ENCODE results near the gene MTHFD2L. TPM values are rescaled to one million over a fixed set of nuclear protein-coding genes. Genes with fewer than 3 reads are reported as not detected.

Gene MTHFD2L
- total RNA-seq, 1 experiment from 2014 or later, result 8.4 TPM

DNA sequence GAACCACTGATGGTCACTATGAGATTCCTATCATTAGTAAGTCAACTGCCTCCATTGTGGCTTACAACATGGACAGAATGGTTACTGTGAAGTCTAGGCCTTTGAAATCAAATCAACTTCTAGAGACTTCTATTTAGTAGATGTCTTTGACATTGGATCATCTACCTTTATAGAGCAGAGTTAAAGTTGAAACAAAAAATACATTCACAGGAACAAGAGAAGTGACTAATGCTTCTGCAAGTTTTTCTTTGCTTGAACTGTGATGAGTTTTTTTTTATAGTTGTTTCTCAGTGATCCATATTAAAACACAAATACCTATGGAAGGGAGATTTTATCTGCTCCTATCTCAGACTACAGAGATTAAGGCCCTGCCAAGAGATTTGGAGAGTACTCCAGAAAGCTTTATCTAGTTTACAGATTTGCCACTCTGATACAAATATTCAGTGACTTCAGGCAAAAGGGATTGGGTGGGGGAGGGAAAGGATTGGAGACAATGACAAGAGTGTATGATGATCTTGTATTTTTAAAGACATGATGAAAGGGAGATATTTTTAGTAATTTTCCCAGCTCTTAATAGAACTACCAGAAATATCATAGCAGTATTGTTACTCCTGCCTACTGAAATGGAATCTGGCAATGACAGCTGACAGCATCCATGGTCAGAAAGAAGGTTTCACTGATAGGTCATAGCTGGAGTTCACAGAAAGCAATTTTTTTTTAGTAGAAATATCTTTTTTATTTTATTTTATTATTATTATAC lies 134.4 kb downstream of the MTHFD2L start:
- DNase-seq (ENCODE audit: low read depth in 1 of 2, low spot score in 2 of 2), result no peak
- H3K27ac ChIP-seq, result no peak overlapping the region
- no peaks in the 10 kb centered on the region for H3K9me3 ChIP-seq (replicated peaks)
- H3K4me3 ChIP-seq, result no peak overlapping the region
- H3K36me3 ChIP-seq, result no peaks in the 10 kb centered on the region
- H3K27me3 ChIP-seq (replicated peaks), result no peaks in the 10 kb centered on the region
- H3K4me1 ChIP-seq (replicated peaks), result peaks cover 4% of the 10 kb centered on the region; the same call in 1 of the 2 replicates

DNA sequence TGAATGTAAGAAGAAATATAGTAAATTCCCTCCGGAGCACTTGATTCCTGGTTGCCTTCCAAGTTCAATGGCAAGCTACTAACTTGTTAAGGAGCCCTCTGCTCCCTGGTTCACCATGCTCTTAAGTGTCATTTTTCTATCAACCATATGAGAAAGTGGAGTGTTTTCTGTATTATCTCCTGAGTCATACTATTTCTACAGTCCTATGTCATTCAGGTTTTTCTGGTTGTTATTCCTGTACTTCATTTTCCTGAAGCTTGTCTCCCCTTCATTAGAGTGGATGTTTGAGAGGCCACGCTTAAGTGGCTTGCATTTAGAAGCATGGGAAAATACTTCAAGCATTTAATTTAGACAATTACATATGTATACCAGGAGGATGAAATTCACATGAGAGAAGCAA lies 135.6 kb downstream of the MTHFD2L start:
- H3K4me1 ChIP-seq (replicated peaks), result peaks cover 4% of the 10 kb centered on the region; the same call in 1 of the 2 replicates
- H3K27ac ChIP-seq, result no peak overlapping the region
- no peak for DNase-seq (ENCODE audit: low read depth in 1 of 2, low spot score in 2 of 2)

DNA sequence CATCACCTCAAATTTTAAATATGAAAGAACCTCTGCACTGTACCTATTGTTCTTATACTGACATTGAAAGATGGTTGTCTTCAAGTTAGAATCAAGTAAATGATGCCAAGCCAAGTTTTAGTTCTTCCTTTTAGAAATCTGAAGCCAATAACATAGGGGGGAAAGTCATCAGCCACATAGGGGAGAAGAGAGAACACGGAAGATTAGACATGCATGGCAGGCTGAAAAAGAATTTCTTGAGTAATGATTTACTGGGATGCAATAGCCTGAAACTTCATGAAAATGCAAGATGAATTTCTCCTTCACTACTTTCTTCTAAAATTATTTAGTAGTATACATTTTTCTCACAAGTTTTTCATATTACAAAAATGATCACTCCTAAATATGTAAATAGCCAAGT lies 136.8 kb downstream of the MTHFD2L start:
- DNase-seq (ENCODE audit: low read depth in 1 of 2, low spot score in 2 of 2), result no peak
- no peaks in the 10 kb centered on the region for H3K27me3 ChIP-seq (replicated peaks)
- no peak overlapping the region for H3K4me3 ChIP-seq
- H3K9me3 ChIP-seq (replicated peaks), result no peaks in the 10 kb centered on the region
- no peaks in the 10 kb centered on the region for H3K36me3 ChIP-seq
- H3K4me1 ChIP-seq (replicated peaks), result peaks cover 4% of the 10 kb centered on the region; the same call in 1 of the 2 replicates
- no peak overlapping the region for H3K27ac ChIP-seq

More for the DNA sequence above, 135.6 kb downstream of the MTHFD2L start:
- no peaks in the 10 kb centered on the region for H3K9me3 ChIP-seq (replicated peaks)
- H3K36me3 ChIP-seq, result no peaks in the 10 kb centered on the region
- no peak overlapping the region for H3K4me3 ChIP-seq
- H3K27me3 ChIP-seq (replicated peaks), result no peaks in the 10 kb centered on the region

DNA sequence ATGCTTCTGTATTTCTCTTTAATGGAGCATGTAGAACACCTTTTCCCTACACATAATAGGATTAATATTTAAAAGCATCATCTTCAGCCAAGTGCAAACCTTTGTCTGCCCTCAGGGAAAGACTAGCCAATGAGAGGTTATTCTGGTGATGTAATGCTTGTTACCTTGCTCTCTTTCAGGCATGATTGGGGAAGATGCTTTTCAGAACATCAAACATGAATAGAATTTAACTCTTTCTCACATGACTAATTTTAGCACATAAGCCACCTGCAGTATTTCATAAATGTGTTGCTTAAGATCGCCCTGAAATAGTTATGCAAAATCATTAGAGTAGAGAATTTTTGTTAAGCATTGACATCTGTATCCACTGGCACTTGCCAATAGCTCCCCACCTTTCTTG lies 139.6 kb downstream of the MTHFD2L start:
- Histone ChIP-seq H3K4me3 (no peak overlapping the region), H3K27ac (no peak overlapping the region), H3K9me3 (replicated peaks) (no peaks in the 10 kb centered on the region), H3K27me3 (replicated peaks) (no peaks in the 10 kb centered on the region), H3K4me1 (replicated peaks) (no peaks in the 10 kb centered on the region), H3K36me3 (no peaks in the 10 kb centered on the region)
- no peak for DNase-seq (ENCODE audit: low read depth in 1 of 2, low spot score in 2 of 2)

DNA sequence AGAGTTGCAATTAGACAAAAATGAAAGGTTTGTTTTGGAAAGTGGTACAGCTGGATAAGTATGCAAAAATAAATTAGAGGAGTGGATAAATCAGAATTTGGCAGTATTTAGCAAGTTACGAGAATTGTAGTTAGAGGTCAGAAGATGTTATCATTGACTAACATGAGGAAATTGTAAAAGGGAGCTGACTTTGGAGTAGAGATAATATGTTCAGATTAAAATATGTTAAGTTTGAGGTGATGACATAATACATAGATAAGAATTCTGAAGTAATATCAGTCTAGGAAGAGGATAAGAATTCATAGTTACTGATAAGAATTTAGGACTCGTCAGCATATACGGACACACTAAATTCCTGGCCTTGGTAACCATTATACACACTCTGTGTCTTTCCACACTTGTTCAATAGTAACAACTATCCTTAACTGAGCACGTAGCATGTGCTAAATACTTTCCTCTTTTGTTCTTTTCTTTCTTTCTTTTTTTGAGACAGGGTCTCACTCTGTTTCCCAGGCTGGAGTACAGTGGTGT lies 146.2 kb downstream of the MTHFD2L start:
- Histone ChIP-seq H3K36me3 (no peaks in the 10 kb centered on the region), H3K27me3 (replicated peaks) (0 out of 2 replicates have a peak, but pooled peaks cover 2% of the 10 kb centered on the region), H3K27ac (no peak overlapping the region), H3K9me3 (replicated peaks) (no peaks in the 10 kb centered on the region), H3K4me1 (replicated peaks) (no peaks in the 10 kb centered on the region), H3K4me3 (no peak overlapping the region)
- no peak for DNase-seq (ENCODE audit: low read depth in 1 of 2, low spot score in 2 of 2)

DNA sequence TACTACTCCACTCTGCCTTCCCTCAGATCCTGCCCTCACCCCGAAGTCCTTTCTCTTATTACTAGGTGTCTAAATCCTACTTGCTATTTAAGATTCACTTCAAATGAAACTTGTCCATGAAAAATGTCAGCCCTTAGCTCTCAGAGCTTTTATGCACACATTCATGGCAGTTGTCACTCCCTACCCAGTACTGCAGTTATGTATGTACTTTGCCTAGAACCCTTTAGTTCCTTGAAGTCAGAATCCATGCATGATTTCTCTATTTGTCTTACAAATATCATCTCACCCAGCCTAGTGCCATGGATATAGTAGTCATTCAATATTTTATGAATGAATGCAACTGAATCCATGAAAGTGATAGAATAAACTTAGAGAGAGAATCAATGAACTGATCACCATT lies 147.1 kb downstream of the MTHFD2L start:
- no peak for DNase-seq (ENCODE audit: low read depth in 1 of 2, low spot score in 2 of 2)
- Histone ChIP-seq H3K27me3 (replicated peaks) (0 out of 2 replicates have a peak, but pooled peaks cover 2% of the 10 kb centered on the region), H3K4me1 (replicated peaks) (no peaks in the 10 kb centered on the region), H3K36me3 (no peaks in the 10 kb centered on the region), H3K27ac (no peak overlapping the region), H3K4me3 (no peak overlapping the region), H3K9me3 (replicated peaks) (no peaks in the 10 kb centered on the region)

DNA sequence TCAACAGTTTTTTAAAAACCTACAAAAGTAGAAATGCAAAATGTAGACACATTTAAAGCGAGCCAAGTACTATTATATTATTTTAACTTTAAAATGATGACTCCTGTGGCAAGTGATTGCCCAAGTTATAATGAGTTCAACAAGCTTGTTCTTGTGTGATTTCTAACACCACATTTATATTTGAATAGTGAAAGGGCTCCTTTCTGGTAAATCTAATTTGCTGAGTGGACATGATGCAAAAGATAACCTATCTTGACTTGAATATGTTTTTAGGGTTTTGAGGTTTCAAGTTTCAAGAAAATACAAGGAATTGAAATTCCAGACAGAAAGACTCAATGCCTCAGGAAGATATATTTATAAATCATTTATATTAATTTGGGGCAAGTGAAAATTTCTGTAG lies 149.3 kb downstream of the MTHFD2L start:
- Histone ChIP-seq H3K27ac (no peak overlapping the region), H3K9me3 (replicated peaks) (no peaks in the 10 kb centered on the region), H3K27me3 (replicated peaks) (0 out of 2 replicates have a peak, but pooled peaks cover 2% of the 10 kb centered on the region), H3K36me3 (no peaks in the 10 kb centered on the region), H3K4me3 (no peak overlapping the region), H3K4me1 (replicated peaks) (no peaks in the 10 kb centered on the region)
- no peak for DNase-seq (ENCODE audit: low read depth in 1 of 2, low spot score in 2 of 2)

DNA sequence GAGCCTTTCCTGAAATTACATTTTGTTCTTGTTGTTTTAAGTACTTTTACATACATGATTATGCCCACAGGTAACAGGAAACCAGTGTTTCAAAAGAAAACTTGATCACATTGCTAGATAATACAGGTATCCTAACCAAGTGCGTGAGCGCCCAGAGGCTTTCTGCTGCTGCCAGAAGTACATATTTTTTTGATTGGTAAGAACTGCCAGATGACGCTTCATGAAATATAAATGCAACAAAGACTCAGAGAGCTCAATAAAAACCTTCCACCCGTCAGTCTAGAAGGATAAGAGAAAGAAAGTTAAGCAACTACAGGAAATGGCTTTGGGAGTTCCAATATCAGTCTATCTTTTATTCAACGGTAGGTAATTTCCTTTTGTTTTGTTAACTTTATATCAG lies 150.3 kb downstream of the MTHFD2L start, which contains the start of gene EPGN:
Gene EPGN, plus strand, starts transcription at position 256 of the 400 bp plus-strand sequence. Its CDS starts 64 bp downstream, at position 320.
- no peaks in the 10 kb centered on the region for H3K36me3 ChIP-seq
- H3K4me1 ChIP-seq (replicated peaks), result no peaks in the 10 kb centered on the region
- 0 out of 2 replicates have a peak, but pooled peaks cover 2% of the 10 kb centered on the region for H3K27me3 ChIP-seq (replicated peaks)
- no peak for DNase-seq (ENCODE audit: low read depth in 1 of 2, low spot score in 2 of 2)
- H3K9me3 ChIP-seq (replicated peaks), result no peaks in the 10 kb centered on the region
- no peak within 1 kb of the TSS for H3K4me3 ChIP-seq
- H3K27ac ChIP-seq, result no peak within 1 kb of the TSS

DNA sequence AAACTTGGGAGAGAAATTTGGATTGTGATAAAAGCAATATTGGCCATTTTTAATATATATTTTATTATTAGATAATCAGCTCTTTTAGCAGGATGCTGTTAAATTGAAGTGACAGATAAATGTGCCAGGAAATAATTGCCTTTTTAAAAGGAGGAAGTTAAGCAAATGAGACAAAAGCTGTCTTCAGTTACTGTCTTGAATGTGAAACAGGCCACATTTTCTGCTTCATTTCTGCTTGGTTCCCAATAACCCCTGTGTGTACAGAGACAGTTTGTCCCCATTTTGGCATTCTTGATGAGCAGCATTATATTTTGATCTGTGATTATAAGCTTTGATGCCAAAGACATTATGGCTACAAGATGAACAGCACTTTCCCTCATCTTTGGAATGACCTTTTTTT lies 151.3 kb downstream of the MTHFD2L start:
- Histone ChIP-seq H3K4me1 (replicated peaks) (no peaks in the 10 kb centered on the region), H3K4me3 (no peak overlapping the region), H3K9me3 (replicated peaks) (no peaks in the 10 kb centered on the region)

DNA sequence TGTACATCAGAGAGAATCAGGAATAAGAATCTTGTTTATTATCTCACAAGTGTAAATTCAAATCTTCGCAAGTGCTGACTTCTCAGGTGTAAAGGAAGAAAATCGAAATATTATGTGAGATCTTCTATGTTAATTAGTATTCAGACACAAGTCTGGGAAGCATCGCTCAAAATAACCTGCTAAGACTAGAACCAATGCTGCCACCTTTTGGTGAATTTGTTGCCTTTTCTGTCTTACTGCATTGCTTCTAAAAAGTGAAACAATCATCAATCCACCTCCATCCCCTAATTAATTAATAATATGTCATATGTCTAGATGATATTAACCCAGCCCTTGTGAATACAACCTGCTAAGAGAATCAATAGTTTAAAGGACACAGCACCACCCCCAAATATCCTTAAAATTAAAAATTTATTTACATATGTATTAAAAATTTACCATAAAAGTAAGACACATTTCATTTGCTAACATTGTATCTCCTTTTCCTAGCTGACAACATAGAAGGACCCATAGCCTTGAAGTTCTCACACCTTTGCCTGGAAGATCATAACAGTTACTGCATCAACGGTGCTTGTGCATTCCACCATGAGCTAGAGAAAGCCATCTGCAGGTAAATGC lies 153.9 kb downstream of the MTHFD2L start:
- Histone ChIP-seq H3K4me3 (no peak overlapping the region), H3K27ac (no peak overlapping the region), H3K27me3 (replicated peaks) (no peaks in the 10 kb centered on the region), H3K36me3 (no peaks in the 10 kb centered on the region), H3K4me1 (replicated peaks) (no peaks in the 10 kb centered on the region), H3K9me3 (replicated peaks) (no peaks in the 10 kb centered on the region)
- peak in 1 of 2 experiments; percentile 44 for DNase-seq (ENCODE audit: low read depth in 1 of 2, low spot score in 2 of 2)

More for the DNA sequence above, 151.3 kb downstream of the MTHFD2L start:
- no peak for DNase-seq (ENCODE audit: low read depth in 1 of 2, low spot score in 2 of 2)
- Histone ChIP-seq H3K27ac (no peak overlapping the region), H3K36me3 (no peaks in the 10 kb centered on the region), H3K27me3 (replicated peaks) (0 out of 2 replicates have a peak, but pooled peaks cover 1% of the 10 kb centered on the region)

DNA sequence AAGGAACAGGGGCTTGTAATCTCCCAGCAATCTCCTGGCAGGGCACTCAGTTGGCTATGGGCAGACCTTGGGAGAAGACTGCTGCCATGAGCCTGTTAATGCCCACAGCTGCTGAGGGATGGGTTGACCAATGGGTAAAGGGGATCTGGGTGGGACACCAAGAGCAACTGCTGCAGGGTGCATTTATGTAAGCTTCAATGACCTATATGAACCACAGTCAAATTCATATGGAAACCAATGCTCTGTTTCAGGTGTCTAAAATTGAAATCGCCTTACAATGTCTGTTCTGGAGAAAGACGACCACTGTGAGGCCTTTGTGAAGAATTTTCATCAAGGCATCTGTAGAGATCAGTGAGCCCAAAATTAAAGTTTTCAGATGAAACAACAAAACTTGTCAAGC lies 156.4 kb downstream of the MTHFD2L start:
- Histone ChIP-seq H3K27ac (no peak overlapping the region), H3K4me3 (no peak overlapping the region), H3K4me1 (replicated peaks) (no peaks in the 10 kb centered on the region), H3K36me3 (no peaks in the 10 kb centered on the region), H3K27me3 (replicated peaks) (no peaks in the 10 kb centered on the region), H3K9me3 (replicated peaks) (no peaks in the 10 kb centered on the region)
- DNase-seq (ENCODE audit: low read depth in 1 of 2, low spot score in 2 of 2), result no peak

DNA sequence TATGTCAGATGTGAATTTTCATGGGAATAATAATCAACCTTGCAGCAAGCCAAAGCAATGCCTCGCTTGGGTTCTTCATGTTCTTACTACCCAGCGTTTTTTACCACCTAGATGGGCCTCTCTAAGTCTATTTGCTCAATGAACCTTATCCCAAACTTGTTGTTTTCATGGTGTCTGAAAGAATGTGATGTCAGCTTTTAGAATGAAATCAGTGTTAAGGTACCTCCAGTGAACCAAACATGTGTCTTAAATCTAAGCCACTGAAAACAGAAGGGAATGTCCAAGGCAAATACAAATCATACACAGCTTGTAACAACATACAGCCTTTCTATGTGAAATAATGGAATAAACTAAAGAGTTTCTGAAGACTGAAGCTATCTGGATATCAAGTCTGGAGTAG lies 157.0 kb downstream of the MTHFD2L start:
- no peaks in the 10 kb centered on the region for H3K36me3 ChIP-seq
- no peak overlapping the region for H3K27ac ChIP-seq

DNA sequence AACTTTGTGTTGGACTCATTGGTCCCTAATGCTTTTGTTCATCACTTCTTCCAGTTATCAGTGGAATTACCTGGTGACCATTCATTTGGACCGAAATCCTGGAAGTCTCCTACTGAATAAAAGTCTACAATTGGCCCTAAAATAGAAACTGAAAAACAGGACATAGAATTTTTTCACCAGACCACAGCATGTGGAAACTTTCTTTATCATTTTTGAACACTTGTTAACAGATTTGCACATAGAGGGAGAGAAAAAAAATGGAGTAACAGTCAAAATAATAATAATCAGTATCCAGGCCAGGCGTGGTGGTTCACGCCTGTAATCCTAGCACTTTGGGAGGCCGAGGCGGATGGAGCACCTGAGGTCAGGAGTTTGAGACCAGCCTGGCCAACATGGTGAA lies 157.5 kb downstream of the MTHFD2L start:
- no peaks in the 10 kb centered on the region for H3K36me3 ChIP-seq
- H3K27ac ChIP-seq, result no peak overlapping the region
- H3K27me3 ChIP-seq (replicated peaks), result 0 out of 2 replicates have a peak, but pooled peaks cover 5% of the 10 kb centered on the region
- H3K4me3 ChIP-seq, result no peak overlapping the region
- no peaks in the 10 kb centered on the region for H3K9me3 ChIP-seq (replicated peaks)
- H3K4me1 ChIP-seq (replicated peaks), result no peaks in the 10 kb centered on the region; the same call in 1 of the 2 replicates
- DNase-seq (ENCODE audit: low read depth in 1 of 2, low spot score in 2 of 2), result no peak

More for the DNA sequence above, 157.0 kb downstream of the MTHFD2L start:
- H3K9me3 ChIP-seq (replicated peaks), result no peaks in the 10 kb centered on the region
- 0 out of 2 replicates have a peak, but pooled peaks cover under 1% of the 10 kb centered on the region for H3K27me3 ChIP-seq (replicated peaks)
- H3K4me1 ChIP-seq (replicated peaks), result no peaks in the 10 kb centered on the region; the same call in 1 of the 2 replicates
- no peak overlapping the region for H3K4me3 ChIP-seq
- DNase-seq (ENCODE audit: low read depth in 1 of 2, low spot score in 2 of 2), result no peak

DNA sequence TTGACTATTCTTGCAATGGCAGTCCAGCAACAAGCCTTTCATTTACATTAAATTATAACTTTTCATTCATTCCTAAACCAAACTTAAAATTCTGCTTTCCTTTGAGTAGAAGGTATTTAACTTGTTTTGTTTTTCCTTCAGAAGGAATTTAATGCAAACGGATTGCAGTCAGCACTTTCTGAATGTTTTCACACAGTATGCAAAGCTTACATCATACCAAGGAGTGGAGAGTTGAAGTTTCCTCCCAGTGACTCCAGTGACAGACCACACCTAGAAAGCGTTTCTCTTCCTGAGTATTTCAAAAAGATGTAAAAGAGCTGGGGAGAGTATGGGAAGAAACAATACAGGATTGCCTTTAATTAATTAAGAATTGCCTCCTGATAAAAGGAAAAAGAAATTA lies 158.5 kb downstream of the MTHFD2L start:
- no peak for DNase-seq (ENCODE audit: low read depth in 1 of 2, low spot score in 2 of 2)
- no peak overlapping the region for H3K27ac ChIP-seq
- no peaks in the 10 kb centered on the region for H3K36me3 ChIP-seq
- H3K4me3 ChIP-seq, result no peak overlapping the region
- peaks cover 9% of the 10 kb centered on the region; the same call in 1 of the 2 replicates for H3K27me3 ChIP-seq (replicated peaks)
- no peaks in the 10 kb centered on the region for H3K9me3 ChIP-seq (replicated peaks)
- no peaks in the 10 kb centered on the region; the same call in 1 of the 2 replicates for H3K4me1 ChIP-seq (replicated peaks)

All from SJSA1 (cell line).